CD14-positive monocyte (primary cell): Measurements from ENCODE around the gene AFG3L2. TPM values are rescaled to one million over a fixed set of nuclear protein-coding genes. Genes with fewer than 3 reads are reported as not detected.

ENCODE experiments used
- DNase-seq, 3 donors: peaks; one replicate each; pipeline ENCODE4 v3.0.0-alpha.2; 2011 to 2022
- H2AFZ ChIP-seq: 2 replicates; pipeline ENCODE4 v1.6.0; 2012; ENCODE audit warnings: mild to moderate bottlenecking, low read depth, low read length, inconsistent platforms; ENCODE audit not compliant: insufficient read depth, poor library complexity, severe bottlenecking
- H3K27ac ChIP-seq, 2 donors: 1 replicate in 1 of 2; 2 replicates in 1 of 2; pipeline ENCODE4 v1.5.1; 2012 to 2013; ENCODE audit warnings: low read length in 2 of 2, control low read depth in 1 of 2, inconsistent platforms in 1 of 2, low read depth in 1 of 2, mild to moderate bottlenecking in 1 of 2
- H3K27me3 ChIP-seq, 2 donors: one replicate each; pipeline versions ENCODE4 v1.6.0 to v1.6.1; 2011 to 2013; ENCODE audit warnings: low read length in 2 of 2; ENCODE audit not compliant: control insufficient read depth in 2 of 2, insufficient read depth in 2 of 2
- H3K36me3 ChIP-seq, 2 donors: replicated peaks in 1 of 2; 1 replicate in 1 of 2; 2 replicates in 1 of 2; pipeline versions ENCODE4 v1.5.1 to v1.6.1; 2012 to 2013; ENCODE audit warnings: low read length in 2 of 2, control low read depth in 1 of 2, inconsistent platforms in 1 of 2, mild to moderate bottlenecking in 1 of 2; ENCODE audit not compliant: insufficient read depth in 2 of 2, control insufficient read depth in 1 of 2
- H3K4me1 ChIP-seq, 2 donors: 1 replicate in 1 of 2; 2 replicates in 1 of 2; pipeline versions ENCODE4 v1.5.1 to v1.6.1; 2012 to 2013; ENCODE audit warnings: low read length in 2 of 2, control low read depth in 1 of 2, inconsistent platforms in 1 of 2, mild to moderate bottlenecking in 1 of 2, moderate library complexity in 1 of 2; ENCODE audit not compliant: insufficient read depth in 2 of 2, control insufficient read depth in 1 of 2
- H3K4me2 ChIP-seq: replicated peaks from 2 replicates; pipeline ENCODE3; 2012; ENCODE audit warnings: low read length, moderate library complexity, mild to moderate bottlenecking; ENCODE audit not compliant: poor library complexity, severe bottlenecking; ENCODE audit errors: extremely low read depth
- H3K4me3 ChIP-seq, 3 experiments: fragments of 200-600 bp in 1 of 3; sonication (generic) in 1 of 3; replicated peaks in 1 of 3; 1 replicate in 2 of 3; 2 replicates in 1 of 3; pipeline ENCODE4 v1.5.1; 2011 to 2013; ENCODE audit warnings: low read length in 3 of 3, mild to moderate bottlenecking in 3 of 3, control low read depth in 2 of 3, low read depth in 2 of 3, inconsistent platforms in 1 of 3, moderate library complexity in 1 of 3
- H3K79me2 ChIP-seq: 2 replicates; pipeline ENCODE4 v1.6.0; 2012; ENCODE audit warnings: mild to moderate bottlenecking, control low read depth, inconsistent platforms, low read length, moderate library complexity; ENCODE audit not compliant: insufficient read depth
- H3K9ac ChIP-seq: 2 replicates; pipeline ENCODE4 v1.6.0; 2017; ENCODE audit warnings: low read length, mild to moderate bottlenecking; ENCODE audit not compliant: insufficient read depth, poor library complexity, severe bottlenecking
- H3K9me3 ChIP-seq, 2 donors: replicated peaks in 1 of 2; 1 replicate in 1 of 2; 2 replicates in 1 of 2; pipeline versions ENCODE4 v1.5.1 to v1.6.1; 2012 to 2013; ENCODE audit warnings: low read length in 2 of 2, control low read depth in 1 of 2; ENCODE audit not compliant: control insufficient read depth in 1 of 2, insufficient read depth in 1 of 2
- H4K20me1 ChIP-seq: 2 replicates; pipeline ENCODE4 v1.6.0; 2012; ENCODE audit warnings: mild to moderate bottlenecking, low read length, control low read depth, moderate library complexity; ENCODE audit not compliant: insufficient read depth
- H3K27ac Mint-ChIP-seq, 7 donors: one replicate each; pipeline ENCODE4 v1.8.0; 2020; ENCODE audit warnings: mild to moderate bottlenecking in 7 of 7, mixed read lengths in 7 of 7, moderate library complexity in 6 of 7, inconsistent platforms in 2 of 7
- H3K27me3 Mint-ChIP-seq, 3 donors: one replicate each; pipeline ENCODE4 v1.8.0; 2021 to 2022; ENCODE audit warnings: low read depth in 3 of 3, mild to moderate bottlenecking in 3 of 3, mixed read lengths in 3 of 3, moderate library complexity in 3 of 3, inconsistent platforms in 1 of 3
- H3K36me3 Mint-ChIP-seq, 2 donors: one replicate each; pipeline ENCODE4 v1.8.0; 2020; ENCODE audit warnings: mixed read lengths in 2 of 2, inconsistent platforms in 1 of 2, mild to moderate bottlenecking in 1 of 2
- H3K4me1 Mint-ChIP-seq: one replicate; pipeline ENCODE4 v1.8.0; 2020; ENCODE audit warnings: mild to moderate bottlenecking, mixed read lengths
- H3K4me3 Mint-ChIP-seq, 2 donors: one replicate each; pipeline ENCODE4 v1.8.0; 2020; ENCODE audit warnings: mild to moderate bottlenecking in 2 of 2, mixed read lengths in 2 of 2, moderate library complexity in 1 of 2
- H3K9me3 Mint-ChIP-seq, 7 donors: one replicate each; pipeline ENCODE4 v1.8.0; 2020 to 2022; ENCODE audit warnings: mixed read lengths in 7 of 7, mild to moderate bottlenecking in 6 of 7, moderate library complexity in 6 of 7, inconsistent platforms in 2 of 7
- WGBS: methylation state at CpG from one replicate; pipeline ENCODE4 v1.1.5; 2013; ENCODE audit warnings: missing lambda C conversion rate; ENCODE audit not compliant: insufficient coverage; 5-methylcytosine and 5-hydroxymethylcytosine counted together
- intact Hi-C, 2 donors: fragments of 100-400 bp; cut with micrococcal nuclease; formaldehyde crosslinking; loops; one replicate each; pipeline versions ENCODE4 v1.15.0 to v1.15.1; 2023
- polyA plus RNA-seq, 3 donors: library from polyadenylated mRNA; depleted of rRNA in 1 of 3; unstranded in 2 of 3; stranded (reverse) in 1 of 3; fragments of 300-500 nt in 2 of 3; fragments of >200 nt in 1 of 3; fragmentation: Illumina TruSeq in 2 of 3; gene quantifications; 1 replicate in 2 of 3; 2 replicates in 1 of 3; pipeline ENCODE4 v1.2.3, GENCODE V29; 2012 to 2021
- TF ChIP-seq, protein P1 (sequence below): fragments of 200-600 bp; IDR thresholded peaks from one replicate; pipeline ENCODE4 v1.8.0; 2022; ENCODE audit warnings: antibody characterized with exemption, mild to moderate bottlenecking

The AFG3L2 gene
- polyA plus RNA-seq, 3 donors = 13.9 to 15.5 (median 13.9) TPM

DNA sequence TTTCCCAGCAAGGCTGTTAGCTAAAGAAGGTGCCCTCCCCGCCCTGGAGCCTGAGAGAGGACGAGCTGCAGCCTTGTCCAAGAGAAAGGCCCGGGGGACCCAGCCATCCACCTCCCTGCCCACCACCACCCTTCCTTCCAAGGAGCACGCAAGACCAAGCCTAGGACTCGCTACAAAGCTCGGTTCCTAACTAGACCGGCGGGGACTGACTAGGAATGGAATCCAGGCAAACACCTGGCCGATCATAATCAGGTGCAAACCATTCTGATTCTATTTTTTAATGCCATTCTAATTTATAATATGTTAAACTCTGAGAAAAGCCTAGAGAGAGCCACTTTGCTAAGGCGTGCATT lies 88.6 kb downstream of the AFG3L2 start:
- no peak overlapping the region for H3K9ac ChIP-seq
- Mint-ChIP-seq H3K4me3 (peak overlapping the region in 1 of 2 donors; percentile 91), H3K27me3 (peaks cover 40 to 59% (median 49%) of the 10 kb centered on the region in 3 donors), H3K4me1 (peaks cover 13% of the 10 kb centered on the region), H3K9me3 (peaks cover 0 to 11% (median 3%) of the 10 kb centered on the region in 7 donors), H3K27ac (no peak overlapping the region), H3K36me3 (peaks cover 0 to 4% of the 10 kb centered on the region in 2 donors)
- H3K79me2 ChIP-seq = no peaks in the 10 kb centered on the region
- TF ChIP-seq, protein P1, sequence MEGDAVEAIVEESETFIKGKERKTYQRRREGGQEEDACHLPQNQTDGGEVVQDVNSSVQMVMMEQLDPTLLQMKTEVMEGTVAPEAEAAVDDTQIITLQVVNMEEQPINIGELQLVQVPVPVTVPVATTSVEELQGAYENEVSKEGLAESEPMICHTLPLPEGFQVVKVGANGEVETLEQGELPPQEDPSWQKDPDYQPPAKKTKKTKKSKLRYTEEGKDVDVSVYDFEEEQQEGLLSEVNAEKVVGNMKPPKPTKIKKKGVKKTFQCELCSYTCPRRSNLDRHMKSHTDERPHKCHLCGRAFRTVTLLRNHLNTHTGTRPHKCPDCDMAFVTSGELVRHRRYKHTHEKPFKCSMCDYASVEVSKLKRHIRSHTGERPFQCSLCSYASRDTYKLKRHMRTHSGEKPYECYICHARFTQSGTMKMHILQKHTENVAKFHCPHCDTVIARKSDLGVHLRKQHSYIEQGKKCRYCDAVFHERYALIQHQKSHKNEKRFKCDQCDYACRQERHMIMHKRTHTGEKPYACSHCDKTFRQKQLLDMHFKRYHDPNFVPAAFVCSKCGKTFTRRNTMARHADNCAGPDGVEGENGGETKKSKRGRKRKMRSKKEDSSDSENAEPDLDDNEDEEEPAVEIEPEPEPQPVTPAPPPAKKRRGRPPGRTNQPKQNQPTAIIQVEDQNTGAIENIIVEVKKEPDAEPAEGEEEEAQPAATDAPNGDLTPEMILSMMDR = no peak
- peaks cover 7 to 12% of the 10 kb centered on the region in 2 donors for H3K4me1 ChIP-seq
- WGBS = 6% methylated on average over 7 of the region's 10 CpGs
- peak overlapping the region in 1 of 3 experiments; percentile 42 for H3K4me3 ChIP-seq
- no peaks in the 10 kb centered on the region for H3K36me3 ChIP-seq
- no peaks in the 10 kb centered on the region for H4K20me1 ChIP-seq
- peak overlapping the region; percentile 40 for H2AFZ ChIP-seq
- H3K27ac ChIP-seq = no peak overlapping the region
- intact Hi-C loops = no loop called here
- H3K9me3 ChIP-seq = no peaks in the 10 kb centered on the region
- peak overlapping the region; percentile 37 for H3K4me2 ChIP-seq
- DNase-seq = no peak
- peaks cover 21 to 44% of the 10 kb centered on the region in 2 donors for H3K27me3 ChIP-seq

DNA sequence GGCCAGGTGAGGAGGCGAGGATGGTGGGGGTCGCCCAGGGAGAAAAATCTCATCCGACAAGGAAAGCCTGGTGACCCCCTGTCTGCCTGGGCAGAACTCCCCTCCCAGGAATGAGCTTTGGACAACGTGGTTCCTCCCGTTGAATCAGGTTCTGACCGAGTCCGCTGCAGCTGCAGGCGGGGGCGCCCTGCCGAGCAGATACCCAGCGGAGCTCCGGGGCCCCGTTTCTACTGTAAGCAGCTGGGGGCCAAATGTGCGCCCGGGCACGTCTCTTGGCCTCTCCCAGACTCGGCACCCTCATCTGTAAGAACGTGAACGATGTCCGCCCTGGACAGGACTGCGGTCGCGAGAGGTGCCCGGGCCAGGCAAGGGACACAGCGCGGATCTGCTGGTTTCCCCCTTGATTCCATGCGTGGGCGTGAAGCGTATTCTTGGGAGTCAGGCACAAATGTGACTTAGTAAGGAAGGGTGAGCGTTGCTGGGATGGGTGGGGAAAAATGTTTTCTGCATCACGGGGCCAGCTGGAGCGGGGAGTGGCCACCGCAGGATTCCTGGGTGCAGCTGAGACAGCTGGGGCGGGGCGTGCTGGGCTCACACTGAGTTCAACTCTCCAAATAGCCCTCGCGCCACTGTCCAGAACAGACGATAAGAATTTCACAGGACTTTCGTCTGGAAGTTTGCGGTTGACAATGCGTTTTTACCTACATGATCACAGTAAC lies 89.2 kb downstream of the AFG3L2 start:
- H3K4me2 ChIP-seq = peak overlapping the region; percentile 37
- H4K20me1 ChIP-seq = no peaks in the 10 kb centered on the region
- Mint-ChIP-seq H3K9me3 (peaks cover 0 to 11% (median 3%) of the 10 kb centered on the region in 7 donors), H3K4me3 (peak overlapping the region; percentile 64 to 91), H3K4me1 (peaks cover 13% of the 10 kb centered on the region), H3K27me3 (peaks cover 40 to 59% (median 45%) of the 10 kb centered on the region in 3 donors), H3K36me3 (peaks cover 0 to 4% of the 10 kb centered on the region in 2 donors), H3K27ac (no peak overlapping the region)
- peak overlapping the region in 1 of 3 experiments; percentile 42 for H3K4me3 ChIP-seq
- peak overlapping the region; percentile 40 for H2AFZ ChIP-seq
- no peaks in the 10 kb centered on the region for H3K9me3 ChIP-seq
- peaks cover 7 to 12% of the 10 kb centered on the region in 2 donors for H3K4me1 ChIP-seq
- TF ChIP-seq, protein P1 = no peak
- peaks cover 21 to 46% of the 10 kb centered on the region in 2 donors for H3K27me3 ChIP-seq
- H3K36me3 ChIP-seq = no peaks in the 10 kb centered on the region
- H3K79me2 ChIP-seq = no peaks in the 10 kb centered on the region
- peak overlapping the region; percentile 36 for H3K9ac ChIP-seq
- DNase-seq = no peak
- intact Hi-C loops = no loop called here
- H3K27ac ChIP-seq = no peak overlapping the region
- 5% methylated on average over 40 of the region's 41 CpGs for WGBS
